HL-60/S4 treated with retinoic acid at 250 ng/mL for 4 days and 3 days (cell line): ENCODE results near the gene MUC12.
"Not testable (repeated sequence)": the region's sequence is repeated elsewhere in the genome, so short reads cannot be mapped to it uniquely, and the experiment has no call there.

Experiments
- in situ Hi-C: fragments of 300-500 bp; cut with MboI; formaldehyde crosslinking; loops from 2 replicates; pipeline ENCODE4 v1.7.0; 2022; ENCODE audit warnings: low sequenced_read_pairs

MUC12 gene

DNA sequence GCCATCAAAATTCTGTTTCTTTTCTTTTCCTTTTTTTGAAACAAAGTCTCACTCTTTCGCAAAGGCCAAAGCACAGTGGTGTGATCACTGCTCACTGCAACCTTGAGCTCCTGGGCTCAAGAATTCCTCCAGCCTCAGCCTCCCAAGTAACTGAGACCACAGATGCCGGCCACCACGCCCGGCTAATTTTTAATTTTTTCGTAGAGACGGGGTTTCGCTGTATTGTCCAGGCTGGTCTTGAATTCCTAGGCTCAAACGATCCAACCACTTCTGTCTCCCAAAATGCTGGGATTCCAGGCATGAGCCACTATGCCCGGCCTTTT lies 90.2 kb downstream of the MUC12 start:
- in situ Hi-C loops, result loop anchor here (5.0 kb wide), 1 partner anchor 157 kb away; no protein-coding TSS in a partner anchor

DNA sequence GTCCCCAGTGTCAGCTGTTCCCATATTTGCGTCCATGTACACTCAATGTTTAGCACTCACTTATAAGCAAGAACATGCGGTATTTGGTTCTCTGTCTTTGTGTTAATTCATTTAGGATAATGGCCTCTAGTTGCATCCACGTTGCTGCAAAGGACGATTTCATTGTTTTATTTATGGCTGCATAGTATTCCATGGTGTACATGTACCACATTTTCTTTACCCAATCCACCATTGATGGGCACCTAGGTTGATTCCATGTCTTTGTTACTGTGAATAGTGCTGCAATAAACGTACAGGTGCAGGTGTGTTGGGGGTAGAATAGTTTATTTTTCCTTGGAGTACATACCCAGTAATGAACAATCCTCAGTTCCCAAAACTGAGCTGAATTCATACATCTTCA lies 91.6 kb downstream of the MUC12 start:
- in situ Hi-C loops, result no loop called here

DNA sequence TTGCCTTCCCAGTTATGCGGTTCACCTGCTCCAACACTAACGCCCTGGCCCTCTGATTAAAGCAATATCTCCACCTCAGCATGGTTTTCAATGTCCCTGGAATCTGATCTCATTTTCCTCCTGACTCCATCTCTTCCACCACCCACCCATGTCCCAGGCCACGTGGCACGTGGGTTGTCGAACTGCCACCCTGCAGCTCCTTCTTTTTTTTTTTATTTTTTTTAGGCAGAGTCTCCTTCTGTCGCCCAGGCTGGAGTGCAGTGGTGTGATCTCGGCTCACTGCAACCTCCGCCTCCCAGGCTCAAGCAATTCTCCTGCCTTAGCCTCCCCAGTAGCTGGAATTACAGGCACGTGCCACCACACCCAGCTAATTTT lies 94.8 kb downstream of the MUC12 start:
- in situ Hi-C loops, result not testable (repeated sequence)

DNA sequence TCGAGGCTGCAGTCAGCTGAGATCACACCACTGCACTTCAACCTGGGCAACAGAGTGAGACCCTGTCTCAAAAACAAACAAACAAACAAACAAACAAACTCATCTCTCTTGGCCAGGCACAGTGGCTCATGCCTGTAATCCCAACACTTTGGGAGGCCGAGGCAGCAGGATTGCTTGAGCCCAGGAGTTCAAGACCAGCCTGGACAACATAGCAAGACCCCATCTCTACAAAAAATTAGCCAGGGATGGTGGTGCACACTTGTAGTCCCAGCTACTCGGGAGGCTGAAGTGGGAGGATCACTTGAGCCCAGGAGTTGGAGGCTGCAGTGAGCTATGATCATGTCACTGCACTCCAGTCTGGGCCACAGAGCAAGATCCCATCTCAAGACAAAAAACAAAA lies 95.8 kb downstream of the MUC12 start:
- in situ Hi-C loops, result not testable (repeated sequence)

DNA sequence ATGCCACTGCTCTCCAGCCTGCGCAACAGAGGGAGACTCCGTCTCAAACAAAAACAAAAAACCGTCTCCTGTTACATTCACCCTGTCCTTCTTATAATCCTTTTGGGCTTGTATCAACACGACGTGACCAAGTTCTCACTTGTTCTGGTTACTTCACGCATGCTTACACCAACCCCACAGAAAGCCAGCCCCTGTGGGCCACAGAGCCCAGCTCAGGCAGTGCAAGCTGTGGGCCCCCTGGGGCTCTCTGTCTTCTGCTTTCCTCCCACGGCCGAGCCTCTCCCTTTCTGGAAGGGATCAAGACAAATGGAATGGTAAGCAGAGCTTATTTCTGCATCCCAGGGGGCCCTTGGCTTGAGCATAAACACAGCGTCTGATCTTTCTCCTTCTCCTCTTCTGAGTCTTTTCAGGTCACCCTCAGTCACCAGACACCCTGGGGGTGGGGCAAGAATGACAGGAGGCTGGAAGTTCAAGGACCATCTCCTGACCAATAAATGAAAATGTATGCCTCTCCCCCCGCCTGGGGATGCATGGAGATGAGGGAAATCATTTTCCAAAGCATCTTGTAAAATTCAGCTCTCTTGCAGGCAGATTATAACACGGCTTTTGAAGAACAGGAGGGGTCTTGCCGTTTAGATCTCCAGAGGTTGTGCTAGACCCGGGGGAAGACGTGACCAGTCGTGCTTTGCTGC lies 96.9 kb downstream of the MUC12 start:
- in situ Hi-C loops, result no loop called here

GRCh38 chr7:101066833-101067177 lies 97.4 kb downstream of the MUC12 start:
- in situ Hi-C loops, result no loop called here

- in situ Hi-C loops, result no loop called here
These were observed 99.0 kb downstream of the MUC12 start for GRCh38 chr7:101068401-101068800.
